Measurements from ENCODE around the gene MBD4.
"Not testable (repeated sequence)": the region's sequence is repeated elsewhere in the genome, so short reads cannot be mapped to it uniquely, and the experiment has no call there.

Gene MBD4

DNA sequence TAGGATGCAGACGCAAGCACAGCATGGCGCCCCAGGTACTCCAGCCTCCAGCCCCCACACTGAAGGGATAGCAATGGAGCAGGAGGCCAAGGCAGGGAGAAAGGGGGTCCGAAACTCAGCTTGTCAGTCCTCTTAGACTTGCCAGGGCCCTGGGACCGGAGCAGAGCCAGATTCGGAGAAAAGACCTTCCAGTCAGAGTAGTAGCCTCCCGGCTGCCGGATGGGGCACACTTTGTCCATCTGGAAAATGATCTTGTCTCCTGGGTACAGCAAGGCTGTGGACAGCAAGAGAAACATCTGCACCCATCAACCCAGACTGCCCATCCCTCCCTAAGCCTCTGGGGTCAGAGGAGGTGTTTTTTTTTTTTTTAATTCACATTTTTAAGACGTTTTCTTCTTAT lies 35.6 kb downstream of the MBD4 start:
- no peak for DNase-seq

DNA sequence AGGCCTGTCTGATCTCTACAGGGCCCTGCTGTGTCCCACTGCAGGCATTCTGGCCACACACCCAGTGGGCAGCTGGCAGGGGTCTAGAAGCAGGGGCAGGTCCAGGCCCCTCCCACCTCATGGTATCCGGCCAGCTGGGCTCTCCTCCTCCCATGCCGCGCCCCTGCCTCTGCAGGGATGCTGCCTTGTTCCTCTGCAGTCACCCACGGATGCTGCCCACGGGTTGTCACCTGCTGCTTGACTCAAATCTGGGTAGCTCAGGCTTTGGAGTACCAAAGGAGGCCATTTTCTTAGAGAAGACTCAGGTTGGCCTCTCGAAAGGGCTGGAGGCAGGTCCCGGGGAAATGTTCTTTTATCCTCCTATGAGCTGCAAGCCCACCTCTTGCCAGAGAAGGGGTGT lies 36.3 kb downstream of the MBD4 start:
- DNase-seq = no peak

DNA sequence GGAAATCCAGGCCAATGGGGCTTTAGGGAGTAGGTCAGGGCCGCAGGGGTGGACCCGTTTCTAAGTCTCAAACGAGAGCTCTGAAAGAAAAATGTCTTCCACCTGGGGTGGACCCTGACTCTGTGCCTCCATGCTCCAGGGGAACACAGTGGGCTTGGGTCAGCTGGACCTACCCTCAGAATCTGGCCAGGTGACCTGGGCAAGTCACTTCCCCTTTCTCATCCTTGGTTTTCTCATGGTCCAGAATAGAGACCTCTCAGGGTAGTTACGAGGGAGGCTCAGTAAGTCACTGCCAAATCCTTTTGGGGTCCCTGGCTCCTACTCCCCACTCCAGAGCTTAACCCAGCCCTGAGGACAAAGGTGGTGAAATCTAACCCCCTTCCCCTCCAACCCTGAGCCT lies 37.1 kb downstream of the MBD4 start:
- no peak for DNase-seq

DNA sequence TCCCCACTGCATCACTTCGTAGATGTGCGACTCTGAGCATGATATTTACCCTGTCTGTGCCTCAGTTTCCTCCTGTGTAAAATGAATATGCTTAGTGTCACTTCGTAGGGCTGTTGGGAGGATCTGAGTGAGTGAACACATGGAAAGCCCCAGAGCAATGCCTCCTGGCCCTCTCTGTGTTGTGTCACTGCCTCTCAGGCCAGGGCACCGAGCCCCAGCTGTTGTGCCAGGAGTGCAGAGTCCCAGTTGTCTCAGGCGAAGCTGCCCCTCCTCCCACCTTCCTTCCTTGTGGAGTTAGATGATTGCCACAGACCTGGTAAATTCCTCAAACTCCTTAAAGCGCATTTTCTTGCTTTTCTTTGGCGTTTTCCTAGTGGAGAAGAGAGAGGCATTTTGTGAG lies 37.5 kb downstream of the MBD4 start:
- DNase-seq = no peak

DNA sequence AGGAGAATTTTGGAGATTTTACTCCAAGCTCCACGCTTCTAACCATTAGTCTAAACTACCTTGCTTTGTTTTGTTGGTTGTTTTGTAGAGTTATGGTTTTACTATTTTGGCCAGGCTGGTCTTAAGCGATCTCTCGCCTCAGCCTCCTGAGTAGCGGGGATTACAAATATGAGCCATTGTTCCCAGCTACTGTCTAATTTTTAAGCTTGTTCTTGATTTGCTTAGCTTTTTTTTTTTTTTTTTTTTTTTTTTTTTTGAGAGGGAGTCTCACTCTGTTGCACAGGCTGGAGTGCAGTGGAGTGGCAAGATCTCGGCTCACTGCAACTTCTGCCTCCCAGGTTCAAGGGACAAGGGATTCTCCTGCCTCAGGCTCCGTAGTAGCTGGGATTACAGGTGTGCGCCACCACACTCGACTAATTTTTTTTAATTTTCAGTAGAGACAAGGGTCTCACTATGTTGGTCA lies 39.8 kb downstream of the MBD4 start:
- DNase-seq = peak; percentile 19

DNA sequence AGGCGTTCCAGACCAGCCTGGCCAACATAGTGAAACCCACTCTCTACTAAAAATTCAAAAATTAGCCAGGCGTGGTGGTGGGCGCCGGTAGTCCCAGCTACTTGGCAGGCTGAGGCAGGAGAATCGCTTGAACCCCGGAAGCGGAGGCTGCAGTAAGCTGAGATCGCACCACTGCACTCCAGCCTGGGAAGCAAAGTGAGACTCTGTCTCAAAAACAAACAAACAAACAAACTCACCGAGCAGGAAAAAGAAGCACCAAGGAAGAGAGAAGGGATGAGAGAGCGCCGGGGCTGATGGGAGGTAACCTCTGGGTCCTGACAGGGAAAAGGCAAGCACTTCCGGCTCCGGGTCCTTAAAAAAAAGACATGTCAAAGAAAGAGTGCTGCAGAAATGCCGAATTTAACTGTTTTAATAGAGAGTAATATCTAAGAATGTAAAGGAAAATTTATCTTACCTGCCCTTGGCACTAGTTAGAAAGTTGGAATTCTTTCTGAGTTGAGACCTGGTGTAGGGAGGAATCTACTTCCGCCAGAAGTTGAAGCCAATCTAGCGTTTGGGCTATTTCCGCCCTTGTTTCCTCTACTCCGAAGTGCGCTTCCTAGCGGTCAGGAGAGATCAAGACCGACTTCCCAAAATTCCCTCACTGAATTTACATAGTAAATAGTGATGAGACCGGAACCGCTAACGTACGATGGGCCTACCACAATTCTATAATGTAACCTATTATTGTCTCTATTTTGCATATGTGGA lies 40.4 kb downstream of the MBD4 start:
- DNase-seq = peak; percentile 97

DNA sequence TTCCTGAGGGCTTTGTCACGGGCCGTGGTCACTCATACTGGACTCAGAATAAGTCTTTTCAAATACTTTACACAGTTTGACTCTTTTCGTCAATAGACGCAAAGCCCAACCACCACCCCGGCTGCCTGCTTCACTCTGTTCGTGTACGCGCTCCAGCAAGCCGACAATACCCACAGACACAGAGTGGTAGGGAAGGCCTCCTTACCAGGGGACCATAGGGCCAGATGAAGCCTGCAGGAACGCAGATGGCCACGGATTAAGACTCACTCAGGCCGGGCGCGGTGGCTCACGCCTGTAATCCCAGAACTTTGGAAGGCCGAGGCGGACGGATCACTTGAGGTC lies 41.0 kb downstream of the MBD4 start:
- peak; percentile 29 for DNase-seq

DNA sequence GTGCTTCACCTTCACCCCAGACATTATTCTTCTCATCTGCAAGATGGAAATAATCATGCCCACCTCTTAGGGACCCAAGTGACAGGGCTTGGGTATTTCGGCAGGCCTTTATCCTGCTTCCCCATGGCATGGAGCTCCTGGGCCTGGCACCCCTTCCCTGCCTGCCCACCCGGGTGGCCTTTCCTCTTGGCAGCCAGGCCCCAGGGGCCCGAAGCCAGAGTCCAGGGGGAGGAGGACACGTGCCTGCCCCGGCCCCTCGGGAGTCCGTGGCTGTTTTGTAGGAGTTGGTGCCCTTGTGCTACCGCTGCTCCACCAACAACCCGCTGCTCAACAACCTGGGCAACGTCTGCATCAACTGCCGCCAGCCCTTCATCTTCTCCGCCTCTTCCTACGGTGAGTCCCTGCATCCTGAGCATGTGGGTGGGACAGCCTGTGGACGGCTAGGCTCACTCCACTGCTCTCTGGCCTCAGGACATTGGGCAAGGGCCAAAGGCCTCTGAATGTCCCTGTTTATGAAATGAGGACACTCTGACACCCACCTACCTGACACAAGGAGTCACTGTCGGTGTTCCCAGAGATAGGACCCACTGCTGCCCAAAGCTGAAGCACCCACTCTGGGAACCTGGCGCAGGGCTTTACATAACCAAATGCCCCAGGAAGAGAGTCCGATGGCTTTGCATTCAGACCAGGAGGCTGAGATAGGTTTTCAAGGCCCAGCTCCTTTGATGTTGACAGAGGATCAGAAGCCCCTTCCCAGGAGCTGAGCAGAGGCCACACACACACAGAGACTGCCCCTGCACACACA lies 45.8 kb downstream of the MBD4 start:
- DNase-seq = not testable (repeated sequence)

DNA sequence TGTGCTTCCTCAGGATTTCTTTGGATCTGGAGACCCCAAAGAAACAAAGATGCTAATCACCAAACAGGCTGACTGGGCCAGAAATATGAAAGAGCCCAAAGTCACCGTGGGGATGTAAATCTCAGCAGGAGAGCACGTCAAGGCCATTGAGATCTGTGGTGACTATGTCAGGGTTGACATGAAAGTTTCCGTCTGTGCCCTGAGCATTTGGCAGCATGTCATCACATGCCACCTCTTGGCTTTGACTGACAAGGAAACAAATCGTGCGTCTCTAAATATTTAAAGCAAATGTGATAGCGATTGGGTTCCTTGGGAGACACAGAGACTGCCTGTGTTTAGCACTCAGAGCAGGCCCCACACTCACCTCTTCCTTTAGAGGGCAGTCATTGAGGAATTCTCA lies 46.5 kb downstream of the MBD4 start:
- no peak for DNase-seq

DNA sequence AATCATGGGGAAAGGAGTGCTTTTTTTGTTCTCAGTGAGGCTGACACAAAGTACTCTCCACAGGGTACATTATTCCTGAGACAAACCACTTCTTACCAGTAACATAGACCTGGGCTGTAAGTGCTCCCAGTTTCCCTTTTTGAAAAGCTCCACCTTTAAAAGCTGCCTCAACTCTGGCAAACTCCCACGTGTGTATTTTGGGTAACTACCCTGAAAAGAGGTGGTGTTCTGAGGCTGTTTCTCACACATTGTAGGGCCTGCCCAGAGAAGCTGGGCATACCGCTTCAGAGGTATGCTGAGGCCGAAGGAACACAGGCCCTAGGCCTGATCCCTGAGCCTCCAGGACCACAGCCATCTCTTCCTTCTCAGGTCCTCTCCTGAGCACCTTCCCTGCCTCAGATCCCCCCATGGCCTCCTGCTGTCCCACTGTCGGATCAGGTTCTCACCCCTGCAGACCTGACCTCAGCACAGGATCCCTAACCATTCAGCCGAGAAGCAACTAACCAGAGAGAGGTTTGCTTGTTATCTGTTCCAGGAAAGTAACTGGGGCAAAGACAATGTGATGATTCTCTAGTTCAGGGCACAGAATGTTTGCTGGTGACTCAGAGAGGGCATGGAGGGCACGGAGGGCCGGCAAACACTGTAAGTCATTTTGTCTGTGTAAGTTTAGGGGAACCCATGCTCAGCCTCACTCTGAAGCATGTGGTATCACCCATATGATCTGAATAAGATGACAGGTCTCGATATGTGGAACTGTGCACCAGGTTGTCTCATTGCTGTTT lies 47.5 kb downstream of the MBD4 start:
- DNase-seq = not testable (repeated sequence)

DNA sequence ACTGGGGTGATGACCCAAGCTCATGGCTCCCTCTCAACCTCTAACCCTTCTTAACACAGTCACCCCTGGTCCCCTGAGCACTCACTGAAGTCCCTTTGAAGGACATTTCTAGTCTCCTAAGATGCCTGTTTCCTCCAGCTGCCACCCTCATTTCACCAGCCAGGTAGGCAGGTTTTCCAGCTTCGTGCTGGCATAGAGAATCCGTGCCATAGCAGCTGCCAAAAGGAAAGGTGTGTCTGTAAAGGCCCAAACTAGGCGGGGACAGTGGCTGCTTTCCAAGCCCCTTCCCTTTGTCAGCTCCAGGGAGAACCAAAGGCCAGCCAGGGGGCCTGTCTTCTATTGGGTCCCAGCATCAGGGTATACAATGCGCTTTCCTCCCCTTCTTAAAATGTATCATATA lies 48.2 kb downstream of the MBD4 start:
- DNase-seq = not testable (repeated sequence)

DNA sequence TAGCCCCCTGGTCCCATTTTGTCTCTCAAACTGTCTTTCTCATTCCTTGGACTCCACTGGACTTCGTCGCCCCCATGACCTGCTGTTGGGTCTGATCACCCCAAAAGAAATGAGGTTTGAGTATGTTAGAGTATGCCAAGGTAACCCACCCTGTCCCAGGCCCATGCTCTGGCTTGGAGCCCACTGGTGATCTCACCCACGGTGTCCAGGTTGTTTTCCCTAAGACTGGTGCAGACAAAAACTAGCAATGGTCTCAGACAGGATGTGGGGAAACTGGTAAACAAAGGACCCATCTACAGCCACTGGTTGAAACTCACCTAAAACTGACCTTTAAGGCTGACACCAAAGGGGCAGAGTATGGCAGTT lies 50.2 kb downstream of the MBD4 start:
- no peak for DNase-seq

DNA sequence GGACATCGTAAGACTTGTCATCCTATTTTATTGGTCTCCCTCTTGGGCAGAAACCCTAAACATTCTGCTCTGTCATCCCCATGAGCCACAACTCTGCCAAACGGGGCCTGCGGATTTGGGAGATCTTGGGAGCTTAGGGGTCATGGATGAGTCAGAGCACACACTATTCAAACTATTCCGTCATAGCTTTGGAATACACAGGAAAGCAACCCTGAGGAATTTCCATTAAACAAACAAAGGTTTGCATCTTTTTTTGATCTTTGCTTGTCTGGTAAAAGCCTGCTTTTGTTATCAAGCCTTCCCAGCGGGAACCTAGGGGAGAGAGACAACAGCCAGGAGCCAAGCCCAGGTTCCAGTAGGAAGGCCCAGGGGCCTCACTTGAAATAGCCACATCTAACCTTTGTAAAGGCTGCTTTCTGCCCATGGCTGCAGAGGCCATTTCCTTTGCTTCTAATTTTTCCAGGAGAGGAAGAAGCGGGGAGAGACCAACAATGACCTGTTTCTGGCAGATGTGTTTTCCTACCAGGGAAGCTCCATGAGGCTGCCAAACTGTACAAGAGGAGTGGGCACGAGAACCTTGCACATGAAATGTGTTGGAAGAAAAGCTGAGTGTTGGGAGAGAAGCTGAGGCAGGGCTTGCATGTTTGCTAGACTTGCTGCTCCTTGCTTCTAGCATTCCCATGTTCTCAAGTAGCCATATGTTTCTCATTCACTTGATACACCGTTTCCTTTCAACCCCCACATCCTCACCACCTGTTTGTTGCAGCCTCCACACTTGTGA lies 50.8 kb downstream of the MBD4 start:
- DNase-seq = peak; percentile 69

DNA sequence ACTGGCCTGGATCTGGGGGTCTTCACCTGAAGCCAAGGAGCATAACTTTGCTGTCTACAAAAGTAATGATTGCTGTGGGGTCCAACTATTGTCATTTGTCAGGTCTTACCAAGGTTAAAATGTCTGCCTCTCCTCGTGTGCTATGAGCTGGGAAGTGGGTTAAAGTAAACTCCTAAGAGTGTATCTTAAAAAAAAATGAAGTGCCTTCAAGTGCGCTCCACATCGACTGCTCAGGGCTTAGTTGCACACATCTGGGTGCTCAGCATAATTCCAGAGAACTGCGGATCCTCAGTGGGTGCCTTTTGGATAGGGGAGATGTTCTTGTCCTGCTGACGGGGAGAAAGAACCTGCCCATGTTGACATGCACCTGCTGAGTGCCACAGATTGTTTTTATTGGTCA lies 52.3 kb downstream of the MBD4 start:
- no peak for DNase-seq

DNA sequence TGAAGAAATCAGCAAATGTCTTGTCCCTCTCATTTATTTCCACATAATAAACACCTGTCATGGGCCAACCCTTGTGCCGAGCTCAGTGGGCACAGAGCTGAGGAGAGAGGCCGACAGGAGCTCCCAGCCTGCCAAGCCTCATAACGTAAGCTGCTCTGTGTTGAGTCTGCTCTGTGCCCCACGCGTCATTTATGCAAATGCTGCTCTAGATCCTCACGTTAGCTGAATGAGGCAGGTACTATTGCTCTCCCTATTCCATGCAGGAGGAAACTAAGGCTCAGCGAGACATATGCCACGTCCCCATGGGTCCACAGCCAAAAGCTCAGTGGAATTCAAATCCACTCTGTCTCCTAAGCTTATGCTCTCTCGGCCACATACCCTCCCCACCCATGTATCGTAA lies 52.8 kb downstream of the MBD4 start:
- DNase-seq = no peak

DNA sequence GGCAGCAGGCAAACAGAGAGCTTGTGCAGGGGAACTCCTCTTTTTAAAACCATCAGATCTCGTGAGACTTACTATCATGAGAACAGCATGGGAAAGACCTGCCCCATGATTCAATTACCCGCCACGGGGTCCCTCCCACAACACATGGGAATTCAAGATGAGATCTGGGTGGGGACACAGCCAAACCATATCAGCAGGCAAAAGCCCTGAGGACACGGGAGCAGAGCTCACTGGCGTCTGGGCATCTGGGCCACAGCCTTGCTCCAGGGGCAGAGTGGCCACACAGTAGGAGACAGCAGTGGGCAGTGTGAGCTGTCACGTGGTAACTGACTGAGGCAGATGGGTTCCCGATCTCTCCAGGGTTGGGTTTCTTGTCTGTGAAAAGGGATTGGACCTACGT lies 54.2 kb downstream of the MBD4 start:
- DNase-seq = not testable (repeated sequence)

DNA sequence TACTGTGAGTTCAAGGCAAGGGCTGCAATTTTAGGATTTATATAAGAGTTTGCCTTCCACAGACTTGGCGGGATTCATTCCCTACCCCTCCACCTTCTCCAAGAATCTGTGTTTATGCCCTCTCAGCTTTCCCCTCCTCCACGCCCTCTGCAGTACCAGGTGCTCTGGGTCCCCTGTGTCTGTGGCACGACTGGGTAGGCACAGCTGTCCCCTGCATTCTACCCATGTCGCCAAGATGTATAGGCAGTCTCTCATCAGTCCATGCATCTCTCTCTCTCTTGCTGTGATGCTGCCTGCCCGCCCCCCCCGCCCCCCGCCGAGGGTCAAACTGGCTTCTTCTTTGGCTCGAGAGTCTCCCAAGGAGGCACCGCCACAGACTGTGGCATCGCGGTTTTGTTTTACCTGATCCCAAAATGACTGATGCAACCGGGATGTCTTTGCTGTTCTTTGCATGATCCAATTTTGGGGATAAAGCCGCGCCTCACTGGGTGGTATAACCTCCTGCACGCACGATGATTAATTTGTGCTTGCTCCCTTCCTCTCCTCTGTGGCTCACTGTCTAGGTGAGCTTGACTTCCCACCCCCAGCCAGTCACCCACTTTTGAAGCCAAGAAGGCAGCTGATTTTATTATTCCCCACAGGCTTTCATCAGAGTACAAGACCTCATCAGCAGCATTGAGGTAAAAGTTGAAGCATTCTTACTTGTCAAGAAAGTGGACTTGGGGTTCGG lies 55.0 kb downstream of the MBD4 start:
- DNase-seq = no peak

DNA sequence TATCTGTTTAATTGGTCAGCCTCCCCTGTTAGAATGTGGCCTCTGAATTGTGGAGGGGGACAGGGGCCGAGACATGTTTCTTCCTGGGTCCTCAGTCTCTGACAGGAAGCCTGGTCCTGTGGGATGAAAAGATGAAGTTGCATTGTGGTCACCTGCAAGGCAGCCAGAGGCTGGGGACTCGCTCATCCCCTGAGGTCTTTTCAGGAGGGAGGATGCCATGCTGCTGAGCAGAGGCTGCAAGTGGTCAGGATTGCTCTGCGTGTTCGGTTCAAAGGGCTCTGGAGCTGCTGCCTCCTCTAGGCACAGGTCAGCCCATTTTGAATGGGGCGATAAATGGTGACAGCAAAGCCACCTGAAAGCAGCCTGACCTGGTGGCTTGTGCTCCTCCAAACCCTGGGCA lies 55.6 kb downstream of the MBD4 start:
- not testable (repeated sequence) for DNase-seq

DNA sequence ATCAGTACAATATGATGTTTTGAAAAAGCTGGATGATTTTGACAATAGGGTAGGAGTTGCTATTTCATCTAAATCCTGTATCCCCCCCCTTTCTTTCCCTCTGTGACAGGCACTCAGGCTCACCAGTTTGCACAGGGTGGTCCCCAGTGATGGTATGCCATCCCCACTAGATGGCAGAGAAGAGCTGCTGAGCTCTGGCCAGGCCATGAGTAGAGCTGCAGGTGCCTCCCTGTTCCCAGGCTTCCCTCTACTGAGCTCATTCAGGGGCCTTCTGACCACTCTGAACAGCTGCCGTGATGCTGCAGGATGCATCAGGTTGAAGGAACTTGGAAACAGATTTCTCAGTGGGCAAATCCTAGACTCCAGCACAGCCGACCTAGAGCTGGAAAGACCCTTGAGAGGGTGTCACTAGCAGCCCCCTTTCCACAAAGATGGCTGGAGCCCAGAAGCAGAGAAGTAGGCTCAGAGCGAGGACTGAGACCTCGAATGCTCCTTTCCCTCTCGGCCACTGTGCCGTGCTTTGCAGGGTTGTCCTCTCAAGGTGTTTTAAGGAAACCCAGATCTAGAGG lies 56.4 kb downstream of the MBD4 start:
- DNase-seq = peak; percentile 64

DNA sequence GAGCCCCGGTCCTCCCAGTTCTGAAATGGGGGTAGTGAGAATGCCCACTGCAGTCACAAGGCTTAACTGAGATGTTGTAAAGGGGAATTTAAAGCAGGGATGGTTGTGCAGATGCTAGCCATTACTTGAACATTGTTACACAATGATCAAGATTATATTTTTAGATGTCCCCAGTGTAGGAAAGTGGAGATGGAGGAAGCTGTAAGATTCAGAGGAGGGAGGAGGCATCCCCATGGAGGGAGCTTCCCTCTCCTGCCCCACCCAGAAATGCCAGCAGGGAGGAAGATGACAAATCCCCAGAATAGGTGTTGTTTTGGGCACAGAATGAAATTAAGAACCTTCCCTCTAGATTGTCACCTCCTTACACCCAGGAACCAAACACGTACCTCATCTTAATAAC lies 57.4 kb downstream of the MBD4 start:
- DNase-seq = no peak
